Epidermal melanocyte (primary cell): ENCODE measurements around the gene LCT.
"Not testable (repeated sequence)": the region's sequence is repeated elsewhere in the genome, so short reads cannot be mapped to it uniquely, and the experiment has no call there.

Source experiments
- DNase-seq: peaks from one replicate; pipeline ENCODE4 v3.0.0; 2011; ENCODE audit warnings: low spot score; ENCODE audit not compliant: insufficient read length

LCT gene

GRCh38 chr2:135798275-135798705 lies 38.7 kb downstream of the LCT start:
- no peak for DNase-seq

- peak; percentile 65 for DNase-seq
Measured at GRCh38 chr2:135797497-135798274, 39.3 kb downstream of the LCT start.

- DNase-seq: no peak
Measured at GRCh38 chr2:135796606-135797005, 40.4 kb downstream of the LCT start.

- DNase-seq: not testable (repeated sequence)
Measured at GRCh38 chr2:135795641-135796040, 41.3 kb downstream of the LCT start.

GRCh38 chr2:135792401-135793150 lies 44.4 kb downstream of the LCT start:
- DNase-seq: no peak

- no peak for DNase-seq
Measured at GRCh38 chr2:135791418-135792190, 45.4 kb downstream of the LCT start.

- DNase-seq: no peak
Measured at GRCh38 chr2:135790423-135790822, 46.6 kb downstream of the LCT start.

- DNase-seq: no peak
Measured at GRCh38 chr2:135786823-135787222, 50.2 kb downstream of the LCT start.

- DNase-seq: no peak
Measured at GRCh38 chr2:135785032-135785431, 52.0 kb downstream of the LCT start.

- no peak for DNase-seq
Measured at GRCh38 chr2:135783439-135783838, 53.5 kb downstream of the LCT start.

GRCh38 chr2:135782231-135782630 lies 54.8 kb downstream of the LCT start:
- no peak for DNase-seq

- no peak for DNase-seq
Measured at GRCh38 chr2:135776367-135776766, 60.6 kb downstream of the LCT start.

GRCh38 chr2:135775420-135775819 lies 61.6 kb downstream of the LCT start:
- no peak for DNase-seq

GRCh38 chr2:135773917-135774316 lies 63.1 kb downstream of the LCT start:
- DNase-seq: no peak

- no peak for DNase-seq
Measured at GRCh38 chr2:135773319-135773718, 63.7 kb downstream of the LCT start.

GRCh38 chr2:135768863-135769262 lies 68.1 kb downstream of the LCT start:
- DNase-seq: no peak

GRCh38 chr2:135762530-135762929 lies 74.5 kb downstream of the LCT start:
- DNase-seq: no peak

GRCh38 chr2:135762022-135762421 lies 75.0 kb downstream of the LCT start:
- no peak for DNase-seq

- DNase-seq: no peak
Measured at GRCh38 chr2:135756692-135757091, 80.3 kb downstream of the LCT start.

- DNase-seq: no peak
Measured at GRCh38 chr2:135755573-135755972, 81.4 kb downstream of the LCT start.

GRCh38 chr2:135745545-135745944 lies 91.4 kb downstream of the LCT start:
- DNase-seq: no peak

GRCh38 chr2:135744760-135745314 lies 92.1 kb downstream of the LCT start:
- no peak for DNase-seq
